Activated CD8-positive, alpha-beta memory T cell treated with anti-CD3 and anti-CD28 coated beads for 24 hours (primary cell): ENCODE measurements around the gene MAP7D1.
"Not testable (repeated sequence)": the region's sequence is repeated elsewhere in the genome, so short reads cannot be mapped to it uniquely, and the experiment has no call there.

Experiments used
- DNase-seq: peaks from one replicate; pipeline ENCODE4 v3.0.0-alpha.2; 2020

The MAP7D1 gene

GRCh38 chr1:36154335-36154734 is 1.6 kb upstream of the MAP7D1 start:
- no peak for DNase-seq

GRCh38 chr1:36154765-36155407 is 1.1 kb upstream of the MAP7D1 start:
- DNase-seq = no peak

- peak; percentile 83 for DNase-seq
These were observed 562 bp downstream of the MAP7D1 start for GRCh38 chr1:36156329-36157114.

GRCh38 chr1:36157115-36157903 is 1.3 kb downstream of the MAP7D1 start:
- peak; percentile 66 for DNase-seq

GRCh38 chr1:36157973-36158826 is 2.2 kb downstream of the MAP7D1 start:
- DNase-seq = peak; percentile 65

GRCh38 chr1:36158827-36159252 is 2.9 kb downstream of the MAP7D1 start:
- not testable (repeated sequence) for DNase-seq

- DNase-seq = no peak
These were observed 3.8 kb downstream of the MAP7D1 start for GRCh38 chr1:36159614-36160387.

GRCh38 chr1:36160388-36160948 is 4.5 kb downstream of the MAP7D1 start:
- DNase-seq = no peak

- DNase-seq = peak; percentile 84
These were observed 5.1 kb downstream of the MAP7D1 start for GRCh38 chr1:36160949-36161485.

- DNase-seq = peak; percentile 85
These were observed 5.9 kb downstream of the MAP7D1 start for GRCh38 chr1:36161641-36162531.

- DNase-seq = no peak
These were observed 6.8 kb downstream of the MAP7D1 start for GRCh38 chr1:36162680-36163239.

GRCh38 chr1:36163426-36163825 is 7.5 kb downstream of the MAP7D1 start:
- DNase-seq = no peak

GRCh38 chr1:36164361-36164760 is 8.4 kb downstream of the MAP7D1 start:
- no peak for DNase-seq

GRCh38 chr1:36165145-36165544 is 9.2 kb downstream of the MAP7D1 start:
- no peak for DNase-seq

GRCh38 chr1:36166136-36166535 is 10.2 kb downstream of the MAP7D1 start:
- no peak for DNase-seq

GRCh38 chr1:36166938-36167905 is 11.3 kb downstream of the MAP7D1 start:
- no peak for DNase-seq

GRCh38 chr1:36168514-36168913 is 12.6 kb downstream of the MAP7D1 start:
- no peak for DNase-seq

GRCh38 chr1:36170643-36171412 is 14.9 kb downstream of the MAP7D1 start:
- DNase-seq = no peak
